GM19468 (cell line): Measurements from ENCODE around the gene AMH.

Experiments used
- ATAC-seq: cut with Tn5 transposase; IDR thresholded peaks from one replicate; pipeline ENCODE4 v1.9.1; 2021; ENCODE audit warnings: mild to moderate bottlenecking, moderate library complexity, moderate number of reproducible peaks; ENCODE audit not compliant: unreplicated experiment; ENCODE audit errors: extremely low read depth

The AMH gene

DNA sequence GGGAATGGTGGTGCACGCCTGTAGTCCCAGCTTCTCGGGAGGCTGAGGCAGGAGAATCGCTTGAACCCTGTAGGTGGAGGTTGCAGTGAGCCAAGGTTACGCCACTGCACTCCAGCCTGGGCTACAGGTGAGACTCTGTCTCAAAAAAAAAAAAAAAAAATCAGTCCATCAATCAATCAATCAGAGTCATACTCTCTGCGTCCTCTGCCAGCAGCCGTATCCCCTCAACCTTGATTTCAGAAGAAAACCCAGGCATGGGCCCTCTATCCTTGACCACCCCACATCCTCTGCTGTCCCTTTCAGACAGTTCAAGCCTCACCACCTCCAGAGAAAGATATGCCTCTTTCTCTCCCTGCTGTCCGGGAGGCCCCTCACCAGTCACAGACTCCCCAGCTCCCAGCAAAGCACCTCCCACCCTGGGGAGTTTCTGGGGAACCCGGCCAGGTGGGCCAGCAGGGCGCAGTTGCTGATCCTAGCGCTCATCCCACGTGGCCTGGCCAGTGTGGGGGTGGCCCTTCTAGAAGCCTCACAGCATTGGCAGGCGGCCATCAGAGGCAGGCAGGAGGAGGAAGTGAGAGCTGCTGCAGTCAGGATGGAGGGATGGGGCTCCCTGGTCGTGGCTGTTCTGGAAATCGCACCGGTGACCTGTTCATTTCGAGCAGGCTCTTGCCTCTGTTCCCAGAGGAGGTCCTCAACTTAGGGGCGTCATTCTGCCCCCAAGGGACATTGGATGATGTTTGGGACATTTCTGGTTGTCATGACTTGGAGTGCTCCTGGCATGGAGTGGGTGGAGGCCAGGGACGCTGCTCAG lies 17.3 kb downstream of the AMH start:
- ATAC-seq = no peak

DNA sequence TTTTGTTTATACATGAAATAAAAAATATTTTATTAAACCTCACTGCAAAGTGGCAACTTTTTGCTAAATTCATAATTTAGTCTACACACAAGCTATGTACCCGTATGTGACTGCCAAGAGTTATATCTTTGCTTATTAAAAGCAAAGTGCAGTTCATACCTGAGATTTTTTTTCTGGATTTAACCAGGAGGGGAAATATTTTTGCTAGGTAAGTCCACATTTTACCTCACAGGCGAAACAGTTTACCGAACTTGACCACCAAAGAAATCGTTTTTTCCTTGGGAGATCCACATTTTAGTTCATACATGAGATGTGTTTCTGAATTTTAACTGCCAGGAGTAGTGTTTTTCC lies 19.3 kb downstream of the AMH start:
- ATAC-seq = no peak

GRCh38 chr19:2268861-2269243 lies 19.7 kb downstream of the AMH start:
- no peak for ATAC-seq

GRCh38 chr19:2269244-2270156 lies 20.4 kb downstream of the AMH start:
- peak; percentile 40 for ATAC-seq

DNA sequence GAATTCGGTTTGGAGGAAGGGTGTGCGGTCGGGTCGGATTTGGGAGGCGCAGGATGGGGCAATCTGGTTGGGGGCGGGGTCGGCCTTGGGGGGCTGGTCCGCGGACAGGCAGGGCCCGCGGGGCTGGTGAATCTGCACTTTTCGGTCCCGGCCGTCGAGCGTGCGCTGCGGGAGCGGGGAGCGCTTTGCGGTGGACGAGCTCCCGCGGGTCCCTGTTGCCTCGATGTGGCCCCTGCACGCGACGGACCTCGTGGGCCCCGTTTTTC lies 21.0 kb downstream of the AMH start:
- ATAC-seq = no peak

DNA sequence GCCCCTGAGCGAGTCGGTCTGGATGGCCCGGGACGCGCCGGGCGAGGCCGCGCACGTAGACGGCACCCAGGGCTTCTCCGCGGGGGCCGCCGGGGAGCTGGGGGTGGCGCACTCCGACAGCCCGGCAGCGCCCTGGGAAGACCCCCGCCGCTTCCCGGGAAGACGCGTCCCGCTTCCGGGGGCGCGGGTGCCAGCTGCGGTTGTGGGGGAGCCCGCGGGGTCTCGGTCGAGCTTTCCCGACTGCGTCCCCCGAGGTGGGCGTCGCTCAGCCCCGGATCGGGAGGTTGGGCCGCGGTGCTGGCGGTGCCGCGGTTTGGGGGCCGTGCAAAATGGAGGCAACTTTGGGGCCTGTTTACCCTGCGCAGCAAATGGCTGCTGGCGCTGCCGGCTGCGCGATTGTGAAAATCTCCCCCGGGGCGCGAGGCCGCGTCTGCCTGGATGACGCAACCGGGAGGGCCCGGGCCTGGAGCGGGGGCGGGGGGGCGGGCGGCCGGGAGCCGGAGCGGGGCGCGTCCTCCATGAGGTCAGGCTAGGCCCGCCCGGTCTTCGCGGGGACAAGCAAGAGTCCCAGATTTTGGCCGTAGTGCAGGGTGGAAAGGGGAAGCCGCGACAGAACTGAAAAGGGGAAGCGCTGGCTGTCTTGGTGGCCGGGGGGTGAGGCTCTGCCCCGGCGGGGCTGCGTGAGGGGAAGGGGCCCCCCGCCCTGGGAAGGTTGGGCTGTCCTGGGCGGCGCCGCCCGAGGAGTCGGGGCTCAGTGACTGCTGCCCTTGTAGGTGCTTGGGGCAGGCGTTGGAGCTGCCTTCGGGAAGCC lies 21.5 kb downstream of the AMH start:
- no peak for ATAC-seq

DNA sequence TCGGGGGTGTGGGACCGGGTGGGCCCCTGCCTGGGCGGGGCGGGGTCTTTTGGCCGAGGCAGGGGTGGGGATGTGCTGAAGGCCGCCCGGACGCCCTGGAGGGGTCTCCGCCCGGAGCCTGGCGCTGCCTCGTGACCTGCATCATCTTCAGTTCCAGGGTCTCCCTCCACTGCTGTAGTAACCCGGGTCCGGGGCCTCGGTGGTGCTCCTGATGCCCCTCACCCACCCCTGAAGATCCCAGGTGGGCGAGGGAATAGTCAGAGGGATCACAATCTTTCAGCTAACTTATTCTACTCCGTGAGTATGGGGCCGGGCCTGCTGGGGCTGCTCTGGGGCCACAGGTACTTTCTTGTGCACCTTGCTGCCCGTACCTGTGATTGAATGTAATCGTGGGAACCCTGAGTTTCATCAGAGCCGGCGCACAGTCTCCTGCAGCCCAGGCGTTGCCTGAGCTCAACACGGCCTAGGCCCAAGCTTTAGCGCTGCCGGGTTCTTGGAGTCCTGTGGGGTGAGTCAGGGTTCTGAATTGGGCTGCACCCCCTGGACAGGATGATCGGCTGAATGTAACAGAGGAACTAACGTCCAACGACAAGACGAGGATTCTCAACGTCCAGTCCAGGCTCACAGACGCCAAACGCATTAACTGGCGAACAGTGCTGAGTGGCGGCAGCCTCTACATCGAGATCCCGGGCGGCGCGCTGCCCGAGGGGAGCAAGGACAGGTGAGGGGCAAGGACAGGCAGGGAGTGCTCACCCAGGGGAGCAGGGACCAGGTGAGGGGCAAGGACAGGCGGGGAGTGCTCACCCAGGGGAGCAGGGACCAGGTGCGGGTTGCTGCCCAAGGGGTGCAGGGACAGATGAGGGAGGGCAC lies 22.3 kb downstream of the AMH start:
- ATAC-seq = no peak

- ATAC-seq = no peak
These were observed 24.4 kb downstream of the AMH start for GRCh38 chr19:2273356-2274184.

- no peak for ATAC-seq
These were observed 25.1 kb downstream of the AMH start for GRCh38 chr19:2274185-2274711.

GRCh38 chr19:2274931-2275535 lies 25.9 kb downstream of the AMH start:
- no peak for ATAC-seq

- no peak for ATAC-seq
These were observed 26.7 kb downstream of the AMH start for GRCh38 chr19:2275588-2276428.

DNA sequence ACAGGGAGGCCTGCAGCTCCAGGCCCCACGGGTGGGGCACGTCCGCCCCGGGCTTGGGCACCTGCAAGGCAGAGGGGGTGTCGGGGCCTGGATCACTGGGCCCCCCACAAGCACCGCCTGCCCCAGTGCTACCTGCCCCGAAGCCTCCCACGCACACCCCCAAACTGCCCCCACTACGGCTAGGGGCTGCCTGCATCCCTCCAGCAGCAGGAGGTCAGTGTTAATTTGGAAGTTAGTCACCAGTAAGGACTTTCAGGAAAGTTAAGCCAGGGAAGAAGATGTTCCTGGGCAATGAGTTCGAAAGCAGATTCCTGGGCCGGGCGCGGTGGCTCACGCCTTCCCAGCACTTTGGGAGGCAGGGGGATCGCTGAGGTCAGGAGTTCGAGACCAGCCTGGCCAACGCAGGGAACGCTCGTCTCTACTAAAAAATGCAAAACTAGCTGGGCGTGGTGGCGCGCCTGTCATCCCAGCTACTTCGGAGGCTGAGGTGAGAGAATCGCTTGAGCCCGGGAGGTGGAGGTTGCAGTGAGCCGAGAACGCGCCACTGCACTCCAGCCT lies 27.4 kb downstream of the AMH start:
- no peak for ATAC-seq

- ATAC-seq = no peak
These were observed 28.0 kb downstream of the AMH start for GRCh38 chr19:2277138-2277537.

GRCh38 chr19:2278459-2279158 lies 29.5 kb downstream of the AMH start:
- no peak for ATAC-seq

DNA sequence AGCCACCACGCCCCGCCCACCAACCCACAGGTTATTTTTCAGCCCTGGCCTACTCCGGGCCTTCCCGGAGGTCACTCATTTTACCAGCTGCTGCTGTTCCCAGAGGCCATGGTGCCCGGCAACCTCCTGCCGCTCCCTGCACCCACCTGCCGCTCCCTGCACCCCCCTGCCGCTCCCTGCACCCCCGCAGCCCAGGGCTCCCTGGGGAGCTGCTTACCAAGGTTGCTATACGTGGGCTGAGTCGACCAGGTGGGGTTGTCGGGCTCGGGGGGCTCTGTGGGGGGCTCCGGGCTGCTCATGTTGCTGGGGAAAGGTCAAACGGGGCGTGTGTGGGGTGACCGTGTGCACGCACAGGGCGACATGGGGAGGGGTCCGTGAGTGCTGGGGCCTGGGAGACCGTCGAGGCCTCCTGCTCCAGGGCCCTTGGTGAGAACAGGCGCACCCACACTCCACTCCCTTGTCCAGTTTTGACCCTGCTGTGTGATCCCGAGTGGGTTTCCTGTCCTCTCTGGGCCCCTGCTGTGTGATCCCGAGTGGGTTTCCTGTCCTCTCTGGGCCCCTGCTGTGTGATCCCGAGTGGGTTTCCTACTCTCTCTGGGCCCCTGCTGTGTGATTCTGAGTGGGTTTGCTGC lies 31.6 kb downstream of the AMH start:
- no peak for ATAC-seq
